ENCODE measurements around the gene ACTL7A.

GRCh38 chr9:108883085-108883484 is 21.0 kb downstream of the ACTL7A start:
- TF ChIP-seq EZH2phosphoT487 (IDR thresholded peaks at IDR 0.05; ENCODE audit: insufficient read depth, low read depth), result no peak
- TF ChIP-seq EZH2 (IDR thresholded peaks at IDR 0.05; ENCODE audit: insufficient read depth, poor library complexity, severe bottlenecking), result no peak

Data from GM23248 (cell line).